GM18868 (cell line): ENCODE data around the gene GTPBP6.
"Not testable (repeated sequence)": the region's sequence is repeated elsewhere in the genome, so short reads cannot be mapped to it uniquely, and the experiment has no call there.

Experiments
- ATAC-seq: cut with Tn5 transposase; IDR thresholded peaks from one replicate; pipeline ENCODE4 v1.9.1; 2021; ENCODE audit warnings: mild to moderate bottlenecking, moderate library complexity; ENCODE audit not compliant: unreplicated experiment

GTPBP6 gene

GRCh38 chrX:267771-268261 lies 50.8 kb downstream of the GTPBP6 start:
- ATAC-seq, result no peak

GRCh38 chrX:265502-265901 lies 53.1 kb downstream of the GTPBP6 start:
- no peak for ATAC-seq

GRCh38 chrX:264634-265455 lies 53.8 kb downstream of the GTPBP6 start:
- ATAC-seq, result no peak

GRCh38 chrX:264006-264405 lies 54.6 kb downstream of the GTPBP6 start:
- not testable (repeated sequence) for ATAC-seq

- no peak for ATAC-seq
Measured at GRCh38 chrX:262381-262909, 56.2 kb downstream of the GTPBP6 start.

GRCh38 chrX:261919-262352 lies 56.7 kb downstream of the GTPBP6 start:
- ATAC-seq, result no peak

- ATAC-seq, result no peak
Measured at GRCh38 chrX:261167-261918, 57.3 kb downstream of the GTPBP6 start.

- no peak for ATAC-seq
Measured at GRCh38 chrX:259692-260355, 58.8 kb downstream of the GTPBP6 start.

- no peak for ATAC-seq
Measured at GRCh38 chrX:258291-259040, 60.1 kb downstream of the GTPBP6 start.

GRCh38 chrX:257681-258289 lies 60.8 kb downstream of the GTPBP6 start:
- ATAC-seq, result no peak

GRCh38 chrX:257054-257453 lies 61.5 kb downstream of the GTPBP6 start:
- not testable (repeated sequence) for ATAC-seq

GRCh38 chrX:255923-256331 lies 62.7 kb downstream of the GTPBP6 start:
- no peak for ATAC-seq
